Skeletal muscle satellite cell (primary cell): ENCODE results near the gene PLXNB2.
"Not testable (repeated sequence)": the region's sequence is repeated elsewhere in the genome, so short reads cannot be mapped to it uniquely, and the experiment has no call there.

Source experiments
- H3K27me3 ChIP-seq: 2 replicates; pipeline ENCODE4 v1.7.0; 2013; ENCODE audit warnings: low read length; ENCODE audit not compliant: control insufficient read depth, insufficient read depth
- H3K36me3 ChIP-seq: 2 replicates; pipeline ENCODE4 v1.7.0; 2013; ENCODE audit warnings: mild to moderate bottlenecking, control low read depth, low read length; ENCODE audit not compliant: insufficient read depth
- H3K4me1 ChIP-seq: 2 replicates; pipeline ENCODE4 v1.7.0; 2013; ENCODE audit warnings: low read length; ENCODE audit not compliant: control insufficient read depth, insufficient read depth
- H3K4me2 ChIP-seq: 2 replicates; pipeline ENCODE4 v1.7.0; 2013; ENCODE audit warnings: mild to moderate bottlenecking, low read length
- H3K4me3 ChIP-seq: 2 replicates; pipeline ENCODE4 v1.7.0; 2013; ENCODE audit warnings: low read length
- H3K9ac ChIP-seq: 2 replicates; pipeline ENCODE4 v1.7.0; 2013; ENCODE audit warnings: mild to moderate bottlenecking, low read depth, low read length, moderate library complexity
- H3K9me3 ChIP-seq: replicated peaks from 2 replicates; pipeline ENCODE4 v1.7.0; 2013; ENCODE audit warnings: mild to moderate bottlenecking, control low read depth, low read length

The PLXNB2 gene

DNA sequence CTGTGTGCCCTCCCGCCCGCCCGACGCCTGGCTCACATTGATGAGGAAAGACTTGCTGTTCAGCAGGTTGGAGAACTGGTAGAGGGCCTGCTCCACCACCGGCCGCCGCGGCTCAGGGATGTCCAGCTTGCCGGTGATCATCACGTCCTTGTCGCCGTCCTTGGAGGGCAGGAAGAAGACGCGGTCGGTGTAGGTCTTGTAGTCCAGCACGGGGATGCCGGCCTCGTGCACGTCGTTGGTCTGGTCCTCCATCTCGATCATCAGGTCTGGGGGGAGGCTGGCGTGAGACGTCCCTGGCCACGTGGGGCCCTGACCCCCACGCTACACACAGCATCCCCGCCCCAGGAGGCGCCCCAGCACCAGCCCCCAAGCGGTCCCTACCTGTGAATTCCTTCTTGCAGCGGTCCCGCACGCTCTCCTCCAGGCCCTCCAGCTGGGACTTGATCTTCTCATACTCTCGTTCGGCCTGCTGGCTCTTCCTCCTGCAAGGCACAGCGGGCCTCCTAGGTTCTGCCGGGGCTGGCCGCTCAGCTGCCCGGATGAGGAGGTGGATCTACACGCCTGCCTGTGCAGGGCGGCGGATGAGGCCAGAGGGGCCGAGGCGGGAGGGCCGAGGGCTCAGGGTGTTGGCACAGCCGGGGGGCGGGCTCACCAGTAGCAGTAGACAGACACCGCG, 26.6 kb downstream of the PLXNB2 start:
- Histone ChIP-seq H3K9me3 (no peaks in the 10 kb centered on the region), H3K4me3 (no peak overlapping the region), H3K4me2 (no peak overlapping the region), H3K36me3 (peaks cover 85% of the 10 kb centered on the region), H3K9ac (no peak overlapping the region), H3K4me1 (peaks cover 16% of the 10 kb centered on the region), H3K27me3 (no peaks in the 10 kb centered on the region)

DNA sequence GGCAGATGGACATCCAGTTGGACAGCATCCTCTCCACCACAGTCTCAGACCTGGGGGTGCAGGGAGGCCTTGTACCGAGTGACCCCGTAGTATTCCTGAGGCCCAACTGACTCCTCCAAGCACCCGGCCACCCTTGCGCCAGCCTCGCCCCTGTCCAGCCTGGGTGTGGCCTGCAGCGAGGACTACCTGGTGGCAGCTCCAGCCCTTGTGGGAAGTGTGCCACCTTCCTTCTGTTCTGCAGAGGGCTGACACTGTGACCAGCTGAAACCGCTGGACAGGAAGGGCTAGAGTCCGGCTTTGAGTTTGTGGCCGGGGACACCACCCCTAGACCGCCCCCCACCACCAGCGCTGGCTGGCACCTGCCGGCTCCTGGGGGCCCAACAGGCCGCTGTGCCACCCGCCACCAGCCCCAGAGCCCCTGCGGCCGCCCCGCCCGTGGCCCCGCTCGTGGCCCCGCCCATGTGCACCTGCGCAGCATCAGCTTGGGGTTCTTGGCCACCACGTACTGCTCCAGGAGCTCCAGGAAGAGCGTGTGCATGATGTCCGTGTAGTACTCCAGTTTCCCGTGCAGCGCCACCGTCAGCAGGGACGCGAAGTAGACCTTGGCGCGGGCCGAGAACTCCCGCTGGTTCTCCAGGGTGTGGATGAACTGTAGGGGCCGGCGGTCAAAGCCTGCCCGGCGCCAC, 27.3 kb downstream of the PLXNB2 start:
- H3K9ac ChIP-seq = no peak overlapping the region
- H3K4me1 ChIP-seq = peaks cover 16% of the 10 kb centered on the region
- no peaks in the 10 kb centered on the region for H3K27me3 ChIP-seq
- H3K36me3 ChIP-seq = peaks cover 89% of the 10 kb centered on the region
- no peak overlapping the region for H3K4me2 ChIP-seq
- H3K4me3 ChIP-seq = no peak overlapping the region
- no peaks in the 10 kb centered on the region for H3K9me3 ChIP-seq

DNA sequence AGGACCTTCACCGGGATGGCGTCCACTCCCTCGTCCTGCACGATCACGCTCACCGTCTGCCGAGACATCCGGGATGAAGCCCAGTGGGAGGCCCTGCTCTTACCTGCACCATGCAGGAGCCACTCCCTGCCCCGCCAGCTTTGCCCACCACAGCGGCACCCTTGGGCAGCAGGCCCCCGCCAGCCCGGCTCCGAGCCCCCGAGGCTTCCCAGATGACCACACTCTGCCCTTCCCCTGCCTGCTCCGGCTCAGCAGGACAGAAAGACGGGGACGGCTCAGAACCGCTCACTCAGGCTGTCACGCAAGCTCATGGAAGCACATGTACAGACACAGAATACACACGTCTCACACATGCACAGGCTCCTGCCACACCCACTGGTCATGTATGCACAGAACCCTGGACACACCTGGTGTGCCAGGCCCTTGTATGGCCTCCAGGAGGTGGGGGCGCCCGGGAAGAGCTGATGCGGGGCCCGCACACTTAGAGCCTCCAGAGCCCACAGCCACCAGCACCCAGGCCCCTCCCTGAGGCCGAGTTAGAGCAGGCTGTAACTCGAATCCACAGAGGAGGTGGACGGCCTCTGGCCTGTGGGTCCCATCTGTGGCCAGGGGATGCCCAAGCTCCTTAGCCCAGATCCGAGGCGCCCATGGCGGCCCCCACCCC, 28.4 kb downstream of the PLXNB2 start:
- Histone ChIP-seq H3K9me3 (no peaks in the 10 kb centered on the region), H3K27me3 (no peaks in the 10 kb centered on the region), H3K4me1 (peaks cover 16% of the 10 kb centered on the region), H3K4me2 (no peak overlapping the region), H3K36me3 (peaks cover 88% of the 10 kb centered on the region), H3K4me3 (no peak overlapping the region), H3K9ac (no peak overlapping the region)

DNA sequence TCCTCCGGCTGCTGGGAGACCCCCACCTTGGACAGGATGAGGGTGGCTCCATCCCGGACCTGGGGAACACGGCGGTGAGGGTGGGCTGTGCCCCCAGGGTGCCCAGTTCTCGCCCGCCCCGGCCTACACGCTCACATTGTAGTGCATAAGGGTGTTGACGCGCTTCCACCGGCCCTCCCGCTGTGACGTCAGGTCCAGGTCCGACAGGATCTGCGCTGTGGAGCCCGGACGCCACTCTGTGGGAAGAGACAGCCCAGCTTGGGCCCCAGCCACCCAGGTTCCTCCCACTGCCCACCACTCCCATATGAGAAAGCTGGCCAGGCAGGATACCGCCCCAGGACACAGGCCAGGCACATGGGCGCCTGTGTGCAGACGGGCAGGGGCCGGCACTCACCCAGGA, 29.0 kb downstream of the PLXNB2 start:
- peaks cover 16% of the 10 kb centered on the region for H3K4me1 ChIP-seq
- no peak overlapping the region for H3K4me3 ChIP-seq
- H3K36me3 ChIP-seq = peaks cover 86% of the 10 kb centered on the region
- no peak overlapping the region for H3K9ac ChIP-seq
- no peaks in the 10 kb centered on the region for H3K27me3 ChIP-seq
- H3K4me2 ChIP-seq = no peak overlapping the region
- no peaks in the 10 kb centered on the region for H3K9me3 ChIP-seq

DNA sequence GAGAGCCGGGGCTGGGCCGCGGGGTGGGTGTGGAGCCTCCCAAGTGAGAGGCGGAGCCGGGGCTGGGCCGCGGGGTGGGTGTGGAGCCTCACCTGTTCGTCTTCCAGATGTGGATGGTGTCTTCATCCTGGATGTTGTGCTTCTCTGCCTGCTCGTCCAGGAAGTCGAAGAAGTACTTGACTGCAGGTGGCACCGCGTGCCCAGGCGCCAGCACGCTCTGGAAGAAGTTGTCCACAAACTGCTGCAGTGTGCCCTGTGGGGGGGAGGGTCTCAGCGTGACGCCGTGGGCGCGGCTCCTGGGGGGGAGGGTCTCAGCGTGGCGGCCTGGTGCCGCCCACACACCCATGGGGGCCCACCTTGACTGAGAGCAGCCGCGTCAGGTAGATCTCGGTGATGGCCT, 29.7 kb downstream of the PLXNB2 start:
- Histone ChIP-seq H3K4me3 (no peak overlapping the region), H3K4me1 (peaks cover 12% of the 10 kb centered on the region), H3K36me3 (peaks cover 84% of the 10 kb centered on the region), H3K9ac (no peak overlapping the region), H3K9me3 (no peaks in the 10 kb centered on the region), H3K27me3 (no peaks in the 10 kb centered on the region), H3K4me2 (no peak overlapping the region)

DNA sequence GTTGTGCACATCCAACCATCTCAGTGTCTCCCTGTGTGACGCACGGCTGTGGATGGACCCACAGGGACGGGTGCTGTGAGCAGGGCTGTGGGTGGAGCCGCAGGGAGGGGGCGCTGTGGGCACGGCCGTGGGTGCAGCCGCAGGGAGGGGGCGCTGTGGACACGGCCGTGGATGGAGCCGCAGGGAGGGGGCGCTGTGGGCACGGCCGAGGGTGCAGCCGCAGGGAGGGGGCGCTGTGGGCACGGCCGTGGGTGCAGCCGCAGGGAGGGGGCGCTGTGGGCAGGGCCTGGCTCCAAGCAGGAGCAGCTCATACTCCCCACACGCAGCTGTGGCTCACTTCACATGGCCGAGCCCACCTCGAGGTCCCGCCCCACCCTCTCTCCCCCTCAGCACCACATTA, 31.3 kb downstream of the PLXNB2 start:
- Histone ChIP-seq H3K27me3 (no peaks in the 10 kb centered on the region), H3K36me3 (peaks cover 71% of the 10 kb centered on the region), H3K9ac (no peak overlapping the region), H3K4me2 (no peak overlapping the region), H3K9me3 (no peaks in the 10 kb centered on the region), H3K4me1 (peaks cover 6% of the 10 kb centered on the region), H3K4me3 (no peak overlapping the region)

DNA sequence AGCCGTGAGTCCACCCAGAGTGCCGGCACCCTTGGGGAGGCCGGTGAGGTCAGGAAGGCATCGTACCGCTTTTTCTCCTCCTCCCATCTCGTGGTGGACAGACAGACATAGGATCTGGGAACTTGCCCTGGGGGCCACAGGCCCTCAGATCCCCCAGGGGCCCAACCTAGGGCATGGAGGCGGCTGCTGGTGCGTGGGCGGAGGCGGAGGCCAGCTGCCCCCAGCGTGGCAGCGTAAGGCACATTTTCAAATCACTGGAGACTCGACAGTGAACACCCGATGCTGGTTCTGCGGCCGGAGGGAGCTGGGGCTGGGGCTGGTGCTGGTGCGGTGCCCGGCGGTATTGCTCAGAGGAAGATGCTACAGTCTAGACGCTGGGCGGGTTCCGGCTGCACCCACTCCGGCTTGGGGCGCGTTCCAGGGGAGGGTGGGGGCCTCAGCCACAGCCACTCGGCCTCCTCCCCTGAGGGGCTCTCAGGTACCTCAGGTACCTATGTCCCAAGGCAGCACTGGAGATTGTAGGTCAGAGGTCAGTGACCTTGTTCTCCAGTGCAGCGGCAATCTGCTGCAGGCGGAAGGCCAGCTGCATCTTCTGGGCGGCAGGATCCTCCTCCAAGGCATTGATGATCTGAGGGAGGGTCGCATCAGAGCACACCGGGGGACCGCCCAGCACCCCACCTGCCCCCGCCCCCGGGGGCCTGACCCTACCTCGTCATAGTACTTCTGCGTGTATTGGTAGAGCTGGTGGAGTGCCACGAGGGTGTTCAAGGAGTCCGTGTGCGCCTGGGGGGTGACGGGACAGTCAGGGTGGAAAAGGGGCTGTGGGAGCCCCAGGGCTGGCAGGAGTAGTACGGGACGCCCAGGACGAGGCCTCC, 32.0 kb downstream of the PLXNB2 start:
- no peaks in the 10 kb centered on the region for H3K27me3 ChIP-seq
- H3K4me3 ChIP-seq = no peak overlapping the region
- H3K4me2 ChIP-seq = no peak overlapping the region
- H3K9ac ChIP-seq = no peak overlapping the region
- peaks cover 13% of the 10 kb centered on the region for H3K4me1 ChIP-seq
- no peaks in the 10 kb centered on the region for H3K9me3 ChIP-seq
- H3K36me3 ChIP-seq = peaks cover 65% of the 10 kb centered on the region

DNA sequence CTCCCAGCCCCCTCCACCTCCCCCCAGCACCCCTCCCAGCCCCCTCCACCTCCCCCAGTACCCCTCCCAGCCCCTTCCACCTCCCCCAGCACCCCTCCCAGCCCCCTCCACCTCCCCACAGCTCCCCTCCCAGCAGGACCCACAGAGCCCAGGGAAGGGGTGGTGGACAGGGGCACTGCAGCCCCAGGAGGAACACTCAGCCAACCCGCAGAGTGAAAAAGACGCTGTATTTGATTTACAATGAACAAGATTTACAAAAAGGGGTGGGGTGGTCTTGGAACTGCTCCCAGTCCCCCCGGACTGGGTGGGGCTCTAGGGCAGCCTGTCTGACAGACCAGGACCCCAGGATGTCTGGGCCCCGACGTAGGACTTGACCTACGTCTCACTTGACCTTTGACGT, 32.7 kb downstream of the PLXNB2 start:
- Histone ChIP-seq H3K9ac (no peak overlapping the region), H3K9me3 (no peaks in the 10 kb centered on the region), H3K36me3 (peaks cover 58% of the 10 kb centered on the region), H3K27me3 (no peaks in the 10 kb centered on the region), H3K4me2 (no peak overlapping the region), H3K4me3 (no peak overlapping the region), H3K4me1 (peaks cover 13% of the 10 kb centered on the region)

DNA sequence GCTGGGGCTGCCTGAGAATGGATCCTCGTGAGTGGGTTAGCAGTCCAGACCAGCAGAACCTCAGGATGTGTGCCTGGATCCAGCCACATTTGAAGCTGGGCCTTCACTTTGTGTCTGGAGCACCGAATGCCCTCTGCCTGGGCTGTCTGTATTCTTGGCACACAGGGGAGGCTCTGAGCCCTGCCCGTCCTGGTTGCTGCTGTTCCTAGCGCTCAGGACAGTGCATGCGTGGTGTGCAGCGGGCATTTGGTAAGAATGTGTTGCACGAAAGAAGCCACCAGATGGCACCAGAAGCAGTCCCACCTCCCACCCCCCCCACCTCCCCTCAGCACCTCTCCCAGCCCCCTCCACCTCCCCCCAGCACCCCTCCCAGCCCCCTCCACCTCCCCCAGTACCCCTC, 33.1 kb downstream of the PLXNB2 start:
- Histone ChIP-seq H3K4me1 (peaks cover 13% of the 10 kb centered on the region), H3K4me2 (no peak overlapping the region), H3K27me3 (no peaks in the 10 kb centered on the region), H3K9me3 (no peaks in the 10 kb centered on the region), H3K9ac (no peak overlapping the region), H3K4me3 (no peak overlapping the region), H3K36me3 (peaks cover 54% of the 10 kb centered on the region)

DNA sequence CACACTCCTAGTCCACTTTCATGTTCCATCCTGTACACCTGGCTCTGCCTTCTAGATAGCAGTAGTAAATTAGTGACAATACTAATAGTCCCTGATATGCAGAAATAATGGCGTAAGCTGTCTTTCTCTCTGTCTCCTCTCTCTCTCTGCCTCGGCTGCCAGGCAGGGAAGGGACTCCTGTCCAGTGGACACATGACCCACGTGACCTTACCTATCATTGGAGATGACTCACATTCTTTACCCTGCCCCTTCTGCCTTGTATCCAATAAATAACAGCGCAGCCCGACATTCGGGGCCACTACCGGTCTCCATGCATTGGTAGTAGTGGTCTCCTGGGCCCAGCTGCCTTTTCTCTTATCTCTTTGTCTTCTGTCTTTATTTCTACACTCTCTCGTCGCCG, 33.7 kb downstream of the PLXNB2 start:
- H3K27me3 ChIP-seq, H3K9me3 ChIP-seq, H3K4me3 ChIP-seq, H3K9ac ChIP-seq, H3K4me2 ChIP-seq: not testable (repeated sequence)
- Histone ChIP-seq H3K4me1 (peaks cover 13% of the 10 kb centered on the region), H3K36me3 (peaks cover 48% of the 10 kb centered on the region)

DNA sequence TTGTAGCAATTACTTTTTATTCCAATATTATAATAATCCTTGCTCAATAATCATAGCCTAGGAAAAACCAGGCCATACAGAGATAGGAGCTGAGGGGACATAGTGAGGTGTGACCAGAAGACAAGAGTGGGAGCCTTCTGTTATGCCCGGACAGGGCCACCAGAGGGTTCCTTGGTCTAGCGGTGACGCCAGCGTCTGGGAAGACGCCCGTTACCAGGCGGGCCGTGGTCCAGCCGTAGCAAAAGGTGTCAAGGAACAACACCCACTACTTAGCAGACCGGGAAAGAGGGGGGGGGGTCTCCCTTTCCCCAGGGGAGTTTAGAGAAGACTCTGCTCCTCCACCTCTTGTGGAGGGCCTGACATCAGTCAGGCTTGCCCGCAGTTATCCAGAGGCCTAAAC, 34.1 kb downstream of the PLXNB2 start:
- H3K9me3 ChIP-seq, H3K27me3 ChIP-seq, H3K4me3 ChIP-seq, H3K9ac ChIP-seq, H3K4me2 ChIP-seq: not testable (repeated sequence)
- Histone ChIP-seq H3K4me1 (peaks cover 14% of the 10 kb centered on the region), H3K36me3 (peaks cover 44% of the 10 kb centered on the region)
